Stimulated activated CD8-positive, alpha-beta memory T cell treated with anti-CD3 and anti-CD28 coated beads, Interleukin-12 subunit alpha, Interleukin-12 subunit beta, amount 100 ng/mL, for 24 hours (primary cell): ENCODE results near the gene ETFB.

Experiments
- DNase-seq: peaks from one replicate; pipeline ENCODE4 v3.0.0-alpha.2; 2020; ENCODE audit errors: extremely low read depth

Gene ETFB

GRCh38 chr19:51295382-51296126 is 70.6 kb downstream of the ETFB start:
- DNase-seq: no peak
